Muscle layer of colon (tissue), 2 donors: Measurements from ENCODE around the gene KLRC4.
"Not testable (repeated sequence)": the region's sequence is repeated elsewhere in the genome, so short reads cannot be mapped to it uniquely, and the experiment has no call there.

Experiments used
- H3K27ac ChIP-seq: one replicate; pipeline ENCODE4 v1.7.0; 2013; ENCODE audit warnings: low read depth, mild to moderate bottlenecking, low read length, moderate library complexity
- H3K27me3 ChIP-seq, 2 donors: one replicate each; pipeline ENCODE4 v1.7.0; 2013; ENCODE audit warnings: low read length in 2 of 2, mild to moderate bottlenecking in 2 of 2; ENCODE audit not compliant: insufficient read depth in 2 of 2, control insufficient read depth in 1 of 2
- H3K36me3 ChIP-seq: one replicate; pipeline ENCODE4 v1.7.0; 2013; ENCODE audit warnings: mild to moderate bottlenecking, low read length; ENCODE audit not compliant: insufficient read depth
- H3K4me1 ChIP-seq: one replicate; pipeline ENCODE4 v1.7.0; 2013; ENCODE audit warnings: mild to moderate bottlenecking, low read length; ENCODE audit not compliant: insufficient read depth
- H3K4me3 ChIP-seq, 2 donors: one replicate each; pipeline ENCODE4 v1.7.0; 2013; ENCODE audit warnings: low read length in 2 of 2, low read depth in 1 of 2, mild to moderate bottlenecking in 1 of 2, moderate library complexity in 1 of 2
- H3K9ac ChIP-seq: one replicate; pipeline ENCODE4 v1.7.0; 2013; ENCODE audit warnings: low read length
- H3K9me3 ChIP-seq: one replicate; pipeline ENCODE4 v1.7.0; 2013; ENCODE audit warnings: mild to moderate bottlenecking, low read length
- donor health status: abdominal sarcoma.
- donor health status: Adenocarcinoma of cecum.

Gene KLRC4

DNA sequence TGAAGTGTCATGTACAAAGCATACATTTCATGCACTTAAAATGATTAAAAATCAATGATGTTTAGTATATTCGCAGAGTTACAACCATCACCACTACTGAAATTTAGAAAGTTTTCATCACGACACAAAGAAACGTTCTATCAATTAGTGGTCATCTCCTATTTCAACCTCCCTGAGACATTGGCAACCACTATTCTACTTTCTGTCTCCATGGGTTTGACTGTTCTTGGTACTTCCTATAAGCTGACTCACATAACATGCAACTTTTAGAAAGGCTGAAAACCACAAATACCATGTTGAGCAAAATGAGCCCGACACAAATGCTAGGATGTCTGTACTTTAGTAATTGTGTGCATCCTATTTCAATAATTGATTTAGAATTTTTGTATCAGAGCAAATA is 21.1 kb upstream of the KLRC4 start:
- not testable (repeated sequence) for H3K4me3 ChIP-seq, H3K27ac ChIP-seq

GRCh38 chr12:10425938-10426337 is 16.4 kb upstream of the KLRC4 start:
- H3K4me3 ChIP-seq, H3K9ac ChIP-seq: not testable (repeated sequence)

More for the DNA sequence above, 21.1 kb upstream of the KLRC4 start:
- not testable (repeated sequence) for H3K27me3 ChIP-seq, H3K36me3 ChIP-seq, H3K4me1 ChIP-seq, H3K9me3 ChIP-seq, H3K9ac ChIP-seq

GRCh38 chr12:10424260-10424899 is 14.8 kb upstream of the KLRC4 start:
- H3K27me3 ChIP-seq, H3K4me3 ChIP-seq, H3K27ac ChIP-seq, H3K9ac ChIP-seq, H3K4me1 ChIP-seq, H3K36me3 ChIP-seq, H3K9me3 ChIP-seq: not testable (repeated sequence)

More at GRCh38 chr12:10425938-10426337, 16.4 kb upstream of the KLRC4 start:
- not testable (repeated sequence) for H3K27me3 ChIP-seq, H3K4me1 ChIP-seq, H3K36me3 ChIP-seq, H3K27ac ChIP-seq, H3K9me3 ChIP-seq

DNA sequence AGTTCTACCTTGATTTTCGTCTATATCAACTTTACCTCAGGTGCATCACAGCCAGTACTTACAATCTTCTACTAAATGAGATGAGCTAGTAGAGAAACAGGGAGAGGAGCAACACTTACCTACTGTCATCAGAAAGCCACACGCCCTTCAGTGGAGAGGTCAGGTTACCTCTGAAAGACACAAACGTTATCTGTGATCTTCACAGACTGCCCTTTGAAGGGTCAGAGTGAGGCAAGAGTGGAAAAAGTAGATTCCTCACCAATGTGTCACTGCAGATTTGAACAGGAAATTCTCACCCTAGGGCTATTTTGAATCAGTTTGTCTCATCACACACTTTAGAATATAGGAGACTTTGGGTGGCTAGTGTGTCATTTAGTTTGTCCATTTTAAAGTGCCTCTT is 12.6 kb upstream of the KLRC4 start:
- H3K9me3 ChIP-seq, H3K9ac ChIP-seq, H3K4me1 ChIP-seq, H3K27ac ChIP-seq, H3K27me3 ChIP-seq, H3K4me3 ChIP-seq, H3K36me3 ChIP-seq: not testable (repeated sequence)

- not testable (repeated sequence) for H3K4me3 ChIP-seq, H3K27me3 ChIP-seq, H3K9ac ChIP-seq, H3K27ac ChIP-seq, H3K9me3 ChIP-seq, H3K4me1 ChIP-seq, H3K36me3 ChIP-seq
These were observed 10.8 kb upstream of the KLRC4 start, which contains the start of gene KLRC3 for GRCh38 chr12:10420334-10420733. Gene KLRC3 (minus strand): TSS chr12:10420595. CDS start chr12:10420550, 45 bp downstream.

DNA sequence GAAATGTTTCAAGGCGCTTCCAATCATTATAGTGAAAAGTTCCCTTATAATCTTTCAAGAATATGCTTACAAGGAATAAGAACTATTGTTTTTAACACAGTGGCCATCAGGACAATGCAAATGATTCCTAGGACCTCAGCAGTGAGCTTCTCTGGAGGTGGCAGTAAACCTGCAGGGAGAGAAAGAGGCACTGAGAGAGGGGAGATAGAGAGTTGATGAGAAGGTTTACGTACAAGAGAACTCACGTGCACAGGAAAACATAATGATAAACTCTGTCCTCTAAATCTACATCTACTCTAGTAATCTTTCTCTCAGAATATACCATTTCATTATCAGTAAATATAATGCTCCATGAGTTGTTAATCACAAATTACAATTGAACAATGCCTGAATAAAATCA is 715 bp downstream of the KLRC4 start:
- H3K27ac ChIP-seq = no peak overlapping the region
- H3K27me3 ChIP-seq = no peaks in the 10 kb centered on the region
- no peak overlapping the region for H3K4me3 ChIP-seq
- no peaks in the 10 kb centered on the region for H3K4me1 ChIP-seq
- no peak overlapping the region for H3K9ac ChIP-seq
- H3K36me3 ChIP-seq = no peaks in the 10 kb centered on the region
- H3K9me3 ChIP-seq = no peaks in the 10 kb centered on the region

- no peaks in the 10 kb centered on the region for H3K27me3 ChIP-seq
- H3K27ac ChIP-seq = no peak overlapping the region
- H3K9ac ChIP-seq = no peak overlapping the region
- no peaks in the 10 kb centered on the region for H3K36me3 ChIP-seq
- H3K4me3 ChIP-seq = no peak overlapping the region
- H3K9me3 ChIP-seq = no peaks in the 10 kb centered on the region
- H3K4me1 ChIP-seq = no peaks in the 10 kb centered on the region
These were observed 2.8 kb downstream of the KLRC4 start for GRCh38 chr12:10406725-10407124.

GRCh38 chr12:10405294-10405693 is 4.3 kb downstream of the KLRC4 start:
- Histone ChIP-seq H3K9me3 (no peaks in the 10 kb centered on the region), H3K4me3 (no peak overlapping the region)

DNA sequence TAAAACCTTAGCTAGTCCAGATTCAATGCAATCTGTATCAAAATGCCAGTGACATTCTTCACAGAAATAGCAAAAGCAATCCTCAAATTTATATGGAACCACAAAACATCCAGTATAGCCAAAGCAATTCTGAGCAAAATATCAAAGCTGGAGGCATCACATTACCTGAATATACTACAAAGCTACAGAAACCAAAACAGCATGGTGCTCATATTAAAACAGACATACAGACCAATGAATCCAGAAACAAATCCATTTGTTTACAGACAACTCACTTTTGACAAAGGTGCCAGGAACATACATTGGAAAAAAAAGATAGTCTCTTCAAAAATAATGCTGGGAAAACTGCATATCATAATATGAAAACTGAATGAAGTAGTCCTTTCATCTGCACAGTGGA is 4.8 kb downstream of the KLRC4 start:
- Histone ChIP-seq H3K36me3 (no peaks in the 10 kb centered on the region), H3K4me3 (no peak overlapping the region), H3K9me3 (no peaks in the 10 kb centered on the region)

More at GRCh38 chr12:10405294-10405693, 4.3 kb downstream of the KLRC4 start:
- Histone ChIP-seq H3K27me3 (no peaks in the 10 kb centered on the region), H3K27ac (no peak overlapping the region), H3K36me3 (no peaks in the 10 kb centered on the region), H3K9ac (no peak overlapping the region), H3K4me1 (no peaks in the 10 kb centered on the region)

GRCh38 chr12:10400829-10401228 is 8.7 kb downstream of the KLRC4 start:
- Histone ChIP-seq H3K27me3 (no peaks in the 10 kb centered on the region), H3K36me3 (no peaks in the 10 kb centered on the region), H3K4me3 (no peak overlapping the region), H3K9ac (no peak overlapping the region), H3K4me1 (peaks cover under 1% of the 10 kb centered on the region), H3K27ac (no peak overlapping the region), H3K9me3 (no peaks in the 10 kb centered on the region)

More for the DNA sequence above, 4.8 kb downstream of the KLRC4 start:
- Histone ChIP-seq H3K4me1 (no peaks in the 10 kb centered on the region), H3K9ac (no peak overlapping the region), H3K27ac (no peak overlapping the region), H3K27me3 (no peaks in the 10 kb centered on the region)

DNA sequence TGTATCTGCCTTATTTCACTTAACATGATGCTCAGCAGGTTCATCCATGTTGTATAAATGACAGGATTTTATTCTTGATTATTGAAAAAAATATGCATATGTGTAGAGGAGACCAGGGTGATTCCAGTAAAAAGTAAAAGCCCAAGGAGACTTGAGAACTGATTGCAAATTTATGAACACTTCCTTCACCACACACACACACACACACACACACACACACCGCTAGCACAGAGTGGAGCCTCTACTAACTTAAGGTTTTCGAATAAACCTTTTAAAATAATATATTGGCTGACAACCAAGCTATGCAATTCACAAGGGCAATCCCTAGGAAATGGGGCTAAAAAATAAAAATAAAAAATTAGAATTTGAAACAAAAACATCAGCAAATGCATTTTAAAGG is 11.4 kb downstream of the KLRC4 start:
- H3K4me3 ChIP-seq = no peak overlapping the region
- no peak overlapping the region for H3K9ac ChIP-seq
- no peaks in the 10 kb centered on the region for H3K27me3 ChIP-seq
- H3K4me1 ChIP-seq = peaks cover 9% of the 10 kb centered on the region
- H3K36me3 ChIP-seq = no peaks in the 10 kb centered on the region
- H3K9me3 ChIP-seq = no peaks in the 10 kb centered on the region
- no peak overlapping the region for H3K27ac ChIP-seq

GRCh38 chr12:10397296-10397695 is 12.3 kb downstream of the KLRC4 start:
- H3K36me3 ChIP-seq = no peaks in the 10 kb centered on the region
- no peaks in the 10 kb centered on the region for H3K27me3 ChIP-seq
- H3K27ac ChIP-seq = no peak overlapping the region
- no peak overlapping the region for H3K9ac ChIP-seq
- H3K4me3 ChIP-seq = no peak overlapping the region
- peaks cover 11% of the 10 kb centered on the region for H3K4me1 ChIP-seq
- no peaks in the 10 kb centered on the region for H3K9me3 ChIP-seq
